Activated CD8-positive, alpha-beta T cell treated with anti-CD3 and anti-CD28 coated beads for 36 hours (primary cell): Measurements from ENCODE around the gene BAZ2A. TPM values are rescaled to one million over a fixed set of nuclear protein-coding genes. Genes with fewer than 3 reads are reported as not detected.
"Not testable (repeated sequence)": the region's sequence is repeated elsewhere in the genome, so short reads cannot be mapped to it uniquely, and the experiment has no call there.

ENCODE experiments used
- ATAC-seq: fragments of 200-7000 bp; cut with Tn5 transposase; one replicate; pipeline ENCODE4 v1.10.0; 2021; ENCODE audit warnings: mild to moderate bottlenecking, moderate library complexity
- CTCF ChIA-PET: fragments of 350-600 bp; sonication (Branson Sonifier 250); formaldehyde crosslinking; loops from one replicate; lab custom pipeline; 2021; ENCODE audit warnings: antibody characterized with exemption; lab: Charles Lee
- POLR2A ChIA-PET: fragments of 350-600 bp; sonication (Branson Sonifier 250); formaldehyde crosslinking; loops from one replicate; lab custom pipeline; 2021; ENCODE audit warnings: antibody characterized with exemption; lab: Charles Lee
- DNase-seq: peaks from one replicate; pipeline ENCODE4 v3.0.0-alpha.2; 2020
- H3K27ac Mint-ChIP-seq: one replicate; pipeline ENCODE4 v1.8.0; 2021; ENCODE audit warnings: mild to moderate bottlenecking, mixed read lengths
- H3K27me3 Mint-ChIP-seq: one replicate; pipeline ENCODE4 v1.8.0; 2021; ENCODE audit warnings: mixed read lengths
- H3K36me3 Mint-ChIP-seq: one replicate; pipeline ENCODE4 v1.8.0; 2021; ENCODE audit warnings: low read depth, mixed read lengths
- H3K4me1 Mint-ChIP-seq: one replicate; pipeline ENCODE4 v1.8.0; 2021; ENCODE audit warnings: low read depth, mixed read lengths
- H3K4me3 Mint-ChIP-seq: one replicate; pipeline ENCODE4 v1.8.0; 2021; ENCODE audit warnings: mild to moderate bottlenecking, moderate library complexity, mixed read lengths
- H3K9me3 Mint-ChIP-seq: one replicate; pipeline ENCODE4 v1.8.0; 2021; ENCODE audit warnings: mixed read lengths
- intact Hi-C: fragments of 100-400 bp; cut with micrococcal nuclease; formaldehyde crosslinking; loops from one replicate; pipeline ENCODE4 v1.10.0; 2022
- total RNA-seq, 2 experiments: library from RNA; stranded (reverse); gene quantifications; one replicate each; pipeline ENCODE4 v1.2.3, GENCODE V29; 2021
- TF ChIP-seq, protein P1 (sequence below): fragments of 200-600 bp; IDR thresholded peaks from one replicate; pipeline ENCODE4 v1.8.0; 2022; ENCODE audit warnings: antibody characterized with exemption, mild to moderate bottlenecking

BAZ2A gene
- total RNA-seq, 2 experiments from 2014 or later: 80.1 to 89.3 TPM

DNA sequence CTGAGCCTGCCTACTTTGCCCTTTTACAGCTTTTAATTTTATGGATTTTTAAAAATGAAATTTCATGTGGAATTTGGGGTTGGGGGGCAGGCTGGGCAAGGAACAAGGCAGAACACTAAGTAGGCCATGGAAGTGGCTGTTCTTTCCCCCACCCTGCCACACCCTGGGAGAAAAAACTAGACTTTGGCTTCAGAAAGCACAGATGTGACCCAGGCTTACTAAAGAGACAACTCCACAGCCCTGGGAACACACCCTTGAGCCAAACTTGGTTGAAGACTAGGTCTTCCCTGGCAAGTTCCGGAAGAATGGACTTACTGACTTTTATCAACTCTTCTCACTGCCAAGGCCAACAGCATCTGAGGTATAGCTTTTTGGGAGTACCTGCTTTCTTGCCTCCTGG lies 40.3 kb downstream of the BAZ2A start:
- intact Hi-C loops: no loop called here
- ChIA-PET CTCF (interaction anchor here (0.8 to 9.6 kb wide), 19 partner anchors 9 to 93 kb away, joined by 3 to 95 read pairs (median 5); partner anchors contain the start of gene RBMS2), POLR2A (interaction anchor here (0.7 to 2.2 kb wide), 3 partner anchors 14 to 75 kb away, joined by 3 to 7 read pairs (median 3); no protein-coding TSS in a partner anchor)
- H3K36me3 Mint-ChIP-seq: no peaks in the 10 kb centered on the region
- peaks cover 2% of the 10 kb centered on the region for H3K4me1 Mint-ChIP-seq
- ATAC-seq (no peak), DNase-seq (no peak)
- H3K4me3 Mint-ChIP-seq: no peak overlapping the region
- H3K9me3 Mint-ChIP-seq: no peaks in the 10 kb centered on the region
- TF ChIP-seq, protein P1, sequence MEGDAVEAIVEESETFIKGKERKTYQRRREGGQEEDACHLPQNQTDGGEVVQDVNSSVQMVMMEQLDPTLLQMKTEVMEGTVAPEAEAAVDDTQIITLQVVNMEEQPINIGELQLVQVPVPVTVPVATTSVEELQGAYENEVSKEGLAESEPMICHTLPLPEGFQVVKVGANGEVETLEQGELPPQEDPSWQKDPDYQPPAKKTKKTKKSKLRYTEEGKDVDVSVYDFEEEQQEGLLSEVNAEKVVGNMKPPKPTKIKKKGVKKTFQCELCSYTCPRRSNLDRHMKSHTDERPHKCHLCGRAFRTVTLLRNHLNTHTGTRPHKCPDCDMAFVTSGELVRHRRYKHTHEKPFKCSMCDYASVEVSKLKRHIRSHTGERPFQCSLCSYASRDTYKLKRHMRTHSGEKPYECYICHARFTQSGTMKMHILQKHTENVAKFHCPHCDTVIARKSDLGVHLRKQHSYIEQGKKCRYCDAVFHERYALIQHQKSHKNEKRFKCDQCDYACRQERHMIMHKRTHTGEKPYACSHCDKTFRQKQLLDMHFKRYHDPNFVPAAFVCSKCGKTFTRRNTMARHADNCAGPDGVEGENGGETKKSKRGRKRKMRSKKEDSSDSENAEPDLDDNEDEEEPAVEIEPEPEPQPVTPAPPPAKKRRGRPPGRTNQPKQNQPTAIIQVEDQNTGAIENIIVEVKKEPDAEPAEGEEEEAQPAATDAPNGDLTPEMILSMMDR: no peak
- H3K27me3 Mint-ChIP-seq: no peaks in the 10 kb centered on the region
- H3K27ac Mint-ChIP-seq: no peak overlapping the region

DNA sequence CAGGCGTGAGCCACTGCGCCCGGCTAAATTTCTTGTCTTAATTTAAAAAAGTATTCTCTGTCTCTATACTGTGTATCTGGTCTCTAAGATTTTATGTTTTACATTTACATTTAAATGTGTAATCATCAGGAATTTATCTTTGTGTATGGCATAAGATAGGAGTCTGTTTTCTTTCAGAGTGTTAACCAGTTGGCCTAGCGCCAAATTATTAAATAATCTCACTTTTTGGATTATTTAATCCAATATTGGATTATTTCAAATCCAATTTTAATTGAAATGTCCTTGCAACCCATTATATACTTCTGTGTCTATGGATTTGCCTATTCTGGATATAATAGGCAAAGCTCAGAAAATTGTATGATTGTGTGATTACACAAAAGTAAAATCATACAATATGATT lies 45.0 kb downstream of the BAZ2A start:
- no peak overlapping the region for H3K4me3 Mint-ChIP-seq
- peaks cover 24% of the 10 kb centered on the region for H3K4me1 Mint-ChIP-seq
- intact Hi-C loops: no loop called here
- ChIA-PET POLR2A (interaction anchor here (0.7 to 0.9 kb wide), 2 partner anchors 20 to 140 kb away, joined by 3 read pairs; partner anchors contain the start of gene NACA), CTCF (interaction anchor here (0.6 to 9.6 kb wide), 2 partner anchors 63 to 70 kb away, joined by 3 to 95 read pairs; partner anchors contain the start of gene RBMS2)
- no peaks in the 10 kb centered on the region for H3K9me3 Mint-ChIP-seq
- DNase-seq (no peak), ATAC-seq (no peak)
- no peaks in the 10 kb centered on the region for H3K36me3 Mint-ChIP-seq
- no peaks in the 10 kb centered on the region for H3K27me3 Mint-ChIP-seq
- TF ChIP-seq, protein P1: no peak
- no peak overlapping the region for H3K27ac Mint-ChIP-seq

DNA sequence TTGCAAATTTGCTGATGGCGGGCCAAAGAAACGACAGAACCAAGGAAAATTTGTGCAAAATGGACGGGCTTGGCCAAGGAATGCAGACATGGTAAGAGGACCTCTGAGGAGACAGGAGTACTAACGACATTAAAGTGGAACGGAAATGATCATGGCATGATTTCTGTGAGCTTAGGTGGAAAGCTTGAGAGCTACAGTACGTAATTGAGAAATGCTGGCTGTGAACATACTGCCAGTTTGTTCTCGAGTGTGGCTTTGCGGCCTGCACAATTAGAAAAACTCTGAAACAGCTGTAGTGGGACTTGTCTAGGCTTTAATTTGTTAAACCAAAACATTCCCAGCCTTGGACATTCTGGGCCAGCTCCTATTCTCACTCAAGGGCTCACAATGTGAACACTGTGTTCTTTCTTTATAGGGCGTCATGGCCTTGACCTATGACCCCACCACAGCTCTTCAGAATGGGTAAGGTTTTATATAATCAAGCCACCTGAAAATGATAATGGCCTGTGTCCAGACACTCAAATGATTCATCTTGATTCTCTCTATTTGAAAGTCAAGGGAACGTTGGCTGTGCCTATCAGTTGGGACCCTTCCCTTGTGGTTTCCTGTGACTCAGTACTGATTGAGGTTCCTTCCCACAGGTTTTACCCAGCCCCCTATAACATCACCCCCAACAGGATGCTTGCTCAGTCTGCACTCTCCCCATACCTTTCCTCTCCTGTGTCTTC lies 48.5 kb downstream of the BAZ2A start:
- Mint-ChIP-seq H3K9me3 (no peaks in the 10 kb centered on the region), H3K27me3 (no peaks in the 10 kb centered on the region), H3K36me3 (no peaks in the 10 kb centered on the region), H3K27ac (peak overlapping the region; percentile 96), H3K4me1 (peaks cover 24% of the 10 kb centered on the region), H3K4me3 (no peak overlapping the region)
- ATAC-seq: peak; percentile 97
- intact Hi-C loops: no loop called here
- peak; percentile 73 for DNase-seq
- CTCF ChIA-PET: interaction anchor here (0.8 to 3.9 kb wide), 10 partner anchors 8 to 80 kb away, joined by 3 to 34 read pairs (median 6); partner anchors contain the start of gene RBMS2
- TF ChIP-seq, protein P1: no peak
- POLR2A ChIA-PET: interaction anchor here (0.6 to 1.5 kb wide), 5 partner anchors 13 to 243 kb away, joined by 3 to 6 read pairs (median 3); partner anchors contain the start of genes ATP5F1B and IL23A

DNA sequence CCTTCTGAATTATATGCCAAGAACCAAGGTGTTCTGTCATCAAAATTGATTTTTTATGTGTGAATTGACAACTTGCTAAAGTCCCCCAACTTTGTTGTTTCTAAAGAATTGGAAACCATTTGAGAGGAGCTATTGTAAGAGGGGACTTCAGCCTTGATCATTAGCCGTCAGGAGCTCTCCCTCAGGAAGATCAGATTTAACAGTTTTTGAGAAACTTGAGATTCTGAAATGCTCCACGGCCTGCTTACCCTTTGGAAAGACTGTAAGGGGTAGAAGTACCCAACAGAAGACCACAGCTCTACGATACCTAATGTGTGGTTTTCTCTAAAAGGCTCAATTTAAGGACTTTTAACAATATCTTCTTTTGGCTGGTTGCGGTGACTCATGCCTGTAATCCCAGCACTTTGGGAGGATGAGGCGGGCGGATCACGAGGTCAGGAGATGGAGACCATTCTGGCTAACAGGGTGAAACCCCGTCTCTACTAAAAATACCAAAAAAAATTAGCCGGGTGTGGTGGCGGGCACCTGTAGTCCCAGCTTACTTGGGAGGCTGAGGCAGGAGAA lies 51.1 kb downstream of the BAZ2A start:
- ATAC-seq (no peak), DNase-seq (no peak)
- intact Hi-C loops: no loop called here
- CTCF ChIA-PET: interaction anchor here (0.9 to 3.9 kb wide), 4 partner anchors 9 to 65 kb away, joined by 3 to 34 read pairs (median 4); no protein-coding TSS in a partner anchor
- Mint-ChIP-seq H3K4me1 (peaks cover 25% of the 10 kb centered on the region), H3K36me3 (no peaks in the 10 kb centered on the region), H3K27me3 (no peaks in the 10 kb centered on the region), H3K4me3 (no peak overlapping the region), H3K9me3 (no peaks in the 10 kb centered on the region), H3K27ac (no peak overlapping the region)
- POLR2A ChIA-PET: no interaction called here
- TF ChIP-seq, protein P1: no peak

- POLR2A ChIA-PET: interaction anchor here (0.6 kb wide), 1 partner anchor 165 kb away, joined by 3 read pairs; no protein-coding TSS in a partner anchor
- CTCF ChIA-PET: interaction anchor here (1.0 to 1.6 kb wide), 4 partner anchors 9 to 64 kb away, joined by 3 to 6 read pairs (median 4); no protein-coding TSS in a partner anchor
Measured at GRCh38 chr12:56577248-56577647, 52.9 kb downstream of the BAZ2A start.

More at GRCh38 chr12:56577248-56577647, 52.9 kb downstream of the BAZ2A start:
- ATAC-seq, DNase-seq, H3K36me3 Mint-ChIP-seq, intact Hi-C loops, H3K9me3 Mint-ChIP-seq, H3K27ac Mint-ChIP-seq, H3K4me3 Mint-ChIP-seq, H3K27me3 Mint-ChIP-seq: not testable (repeated sequence)
- H3K4me1 Mint-ChIP-seq: peaks cover 27% of the 10 kb centered on the region
